H9 (cell line): Measurements from ENCODE around the gene PERCC1. TPM values are rescaled to one million over a fixed set of nuclear protein-coding genes. Genes with fewer than 3 reads are reported as not detected.

ENCODE experiments used
- DNase-seq: peaks from one replicate; pipeline ENCODE4 v3.0.0-alpha.2; 2017
- H2AFZ ChIP-seq: one replicate; pipeline ENCODE4 v1.6.1; 2013; ENCODE audit warnings: mild to moderate bottlenecking, low read length, control low read depth, moderate library complexity
- H2AK5ac ChIP-seq: 2 replicates; pipeline ENCODE4 v1.6.1; 2013; ENCODE audit warnings: low read length, control low read depth, mixed read lengths; ENCODE audit not compliant: insufficient read length
- H2BK120ac ChIP-seq: one replicate; pipeline ENCODE4 v1.6.1; 2013; ENCODE audit warnings: low read depth, mild to moderate bottlenecking, low read length, control low read depth, inconsistent platforms; ENCODE audit not compliant: poor library complexity, severe bottlenecking
- H2BK12ac ChIP-seq: 2 replicates; pipeline ENCODE4 v1.6.1; 2013; ENCODE audit warnings: low read length, control low read depth, mixed read lengths, low read depth; ENCODE audit not compliant: insufficient read length
- H2BK15ac ChIP-seq: 2 replicates; pipeline ENCODE4 v1.6.1; 2013; ENCODE audit warnings: low read depth, low read length, control low read depth
- H2BK20ac ChIP-seq: one replicate; pipeline ENCODE4 v1.6.1; 2013; ENCODE audit warnings: low read depth, mild to moderate bottlenecking, low read length, control low read depth, inconsistent platforms; ENCODE audit not compliant: poor library complexity, severe bottlenecking
- H2BK5ac ChIP-seq: 2 replicates; pipeline ENCODE4 v1.6.1; 2013; ENCODE audit warnings: low read length, control low read depth, mixed read lengths; ENCODE audit not compliant: insufficient read length
- H3K14ac ChIP-seq: 2 replicates; pipeline ENCODE4 v1.6.1; 2013; ENCODE audit warnings: low read length, control low read depth; ENCODE audit not compliant: insufficient read depth
- H3K18ac ChIP-seq: 2 replicates; pipeline ENCODE4 v1.6.1; 2013; ENCODE audit warnings: low read depth, mild to moderate bottlenecking, mixed read lengths, low read length, control low read depth; ENCODE audit not compliant: insufficient read length
- H3K23ac ChIP-seq: 2 replicates; pipeline ENCODE4 v1.6.1; 2013; ENCODE audit warnings: low read length, control low read depth, mixed read lengths, low read depth; ENCODE audit not compliant: insufficient read length
- H3K23me2 ChIP-seq: 2 replicates; pipeline ENCODE4 v1.6.1; 2013; ENCODE audit warnings: low read depth, mild to moderate bottlenecking, mixed read lengths, low read length, control low read depth; ENCODE audit not compliant: insufficient read length, poor library complexity, severe bottlenecking
- H3K27ac ChIP-seq: 2 replicates; pipeline ENCODE4 v1.5.1; 2013; ENCODE audit warnings: low read length, control low read depth, mixed read lengths, low read depth; ENCODE audit not compliant: insufficient read length
- H3K27me3 ChIP-seq: 2 replicates; pipeline ENCODE4 v1.6.1; 2013; ENCODE audit warnings: low read length, control low read depth, inconsistent platforms; ENCODE audit not compliant: insufficient read depth
- H3K4ac ChIP-seq: 2 replicates; pipeline ENCODE4 v1.6.1; 2013; ENCODE audit warnings: low read depth, mild to moderate bottlenecking, control low read depth, inconsistent platforms, low read length, moderate library complexity
- H3K4me1 ChIP-seq: 2 replicates; pipeline ENCODE4 v1.6.1; 2013; ENCODE audit warnings: low read length, control low read depth, inconsistent platforms; ENCODE audit not compliant: insufficient read depth
- H3K4me2 ChIP-seq: 2 replicates; pipeline ENCODE4 v1.6.1; 2013; ENCODE audit warnings: low read length, control low read depth, mixed read lengths; ENCODE audit not compliant: insufficient read length, insufficient read depth
- H3K56ac ChIP-seq: 2 replicates; pipeline ENCODE4 v1.6.1; 2013; ENCODE audit warnings: low read depth, mild to moderate bottlenecking, mixed read lengths, low read length, control low read depth; ENCODE audit not compliant: insufficient read length
- H3K79me1 ChIP-seq: 2 replicates; pipeline ENCODE4 v1.6.1; 2013; ENCODE audit warnings: low read depth, mild to moderate bottlenecking, moderate library complexity, low read length, control low read depth, inconsistent platforms; ENCODE audit not compliant: insufficient read depth, poor library complexity, severe bottlenecking
- H3K79me2 ChIP-seq: 2 replicates; pipeline ENCODE4 v1.6.1; 2013; ENCODE audit warnings: low read length, control low read depth, inconsistent platforms; ENCODE audit not compliant: insufficient read depth
- H3K9ac ChIP-seq: 2 replicates; pipeline ENCODE4 v1.6.1; 2013; ENCODE audit warnings: low read length, control low read depth, mixed read lengths; ENCODE audit not compliant: insufficient read length; ENCODE audit errors: extremely low read depth
- H3K9me3 ChIP-seq: one replicate; pipeline ENCODE4 v1.6.1; 2013; ENCODE audit warnings: low read depth, low read length, inconsistent platforms; ENCODE audit not compliant: control insufficient read depth
- H3T11ph ChIP-seq: one replicate; pipeline ENCODE4 v1.6.1; 2013; ENCODE audit warnings: mild to moderate bottlenecking, low read length, control low read depth, inconsistent platforms
- H4K20me1 ChIP-seq: one replicate; pipeline ENCODE4 v1.6.1; 2013; ENCODE audit not compliant: control insufficient read depth, insufficient read length, insufficient read depth
- H4K5ac ChIP-seq: 2 replicates; pipeline ENCODE4 v1.6.1; 2013; ENCODE audit warnings: low read depth, mild to moderate bottlenecking, mixed read lengths, low read length, control low read depth; ENCODE audit not compliant: insufficient read length
- H4K8ac ChIP-seq: replicated peaks from 2 replicates; pipeline ENCODE4 v1.6.1; 2013; ENCODE audit warnings: low read length, control low read depth, mixed read lengths, low read depth; ENCODE audit not compliant: insufficient read length
- H4K91ac ChIP-seq: 2 replicates; pipeline ENCODE4 v1.6.1; 2013; ENCODE audit warnings: low read depth, mild to moderate bottlenecking, moderate library complexity, mixed read lengths, low read length, control low read depth; ENCODE audit not compliant: insufficient read length
- H3K27ac Mint-ChIP-seq, 3 experiments: 2 replicates in 2 of 3; 3 replicates in 1 of 3; pipeline ENCODE4 v1.8.0; 2020 to 2021; ENCODE audit warnings: mixed read lengths in 3 of 3, mild to moderate bottlenecking in 1 of 3, moderate library complexity in 1 of 3
- H3K27me3 Mint-ChIP-seq: 2 replicates; pipeline ENCODE4 v1.8.0; 2021; ENCODE audit warnings: low read depth, mild to moderate bottlenecking, moderate library complexity, mixed read lengths
- H3K36me3 Mint-ChIP-seq, 3 experiments: 2 replicates in 2 of 3; 3 replicates in 1 of 3; pipeline ENCODE4 v1.8.0; 2020 to 2021; ENCODE audit warnings: low read depth in 3 of 3, mixed read lengths in 3 of 3; ENCODE audit not compliant: insufficient read depth in 1 of 3
- H3K4me1 Mint-ChIP-seq, 2 experiments: 2 replicates each; pipeline ENCODE4 v1.8.0; 2020; ENCODE audit warnings: mixed read lengths in 2 of 2
- H3K4me3 Mint-ChIP-seq, 2 experiments: 2 replicates in 1 of 2; 3 replicates in 1 of 2; pipeline ENCODE4 v1.8.0; 2020 to 2021; ENCODE audit warnings: mild to moderate bottlenecking in 2 of 2, mixed read lengths in 2 of 2, moderate library complexity in 1 of 2
- H3K9me3 Mint-ChIP-seq, 2 experiments: 2 replicates in 1 of 2; 3 replicates in 1 of 2; pipeline ENCODE4 v1.8.0; 2020; ENCODE audit warnings: mild to moderate bottlenecking in 2 of 2, mixed read lengths in 2 of 2, moderate library complexity in 1 of 2
- CTCF ChIP-seq: fragments of 200-600 bp; sonication (generic); conservative IDR thresholded peaks from 3 replicates; pipeline ENCODE4 v1.8.0; 2021; ENCODE audit warnings: antibody characterized with exemption, mild to moderate bottlenecking
- WGBS: extraction: QIAGEN DNeasy Blood & Tissue Kit; methylation state at CpG from one replicate; pipeline ENCODE4 v1.1.7; 2013; ENCODE audit warnings: missing lambda C conversion rate, low lambda C conversion rate, mixed read lengths; ENCODE audit not compliant: insufficient read length; ENCODE audit errors: extremely low coverage; 5-methylcytosine and 5-hydroxymethylcytosine counted together
- total RNA-seq: library from RNA; stranded (reverse); gene quantifications from 2 replicates; pipeline ENCODE4 v1.2.1, GENCODE V29; 2021

The PERCC1 gene
- total RNA-seq, 1 experiment from 2014 or later, result not detected

- Histone ChIP-seq H2BK120ac (no peak overlapping the region), H3K23ac (no peak overlapping the region), H3K14ac (no peak overlapping the region; the same call in 1 of the 2 replicates), H3T11ph (no peak overlapping the region), H2AFZ (no peak overlapping the region), H4K5ac (no peak overlapping the region), H3K23me2 (no peaks in the 10 kb centered on the region), H3K27me3 (no peaks in the 10 kb centered on the region), H2AK5ac (no peak overlapping the region), H3K4me1 (no peaks in the 10 kb centered on the region), H2BK15ac (no peak overlapping the region; the same call in 1 of the 2 replicates), H2BK5ac (no peak overlapping the region), H3K4ac (no peak overlapping the region), H3K79me2 (no peaks in the 10 kb centered on the region), H3K79me1 (no peaks in the 10 kb centered on the region), H4K91ac (no peak overlapping the region), H3K56ac (no peak overlapping the region), H2BK20ac (no peak overlapping the region), H3K27ac (no peak overlapping the region), H3K18ac (no peak overlapping the region), H4K8ac (no peak overlapping the region), H3K9ac (no peak overlapping the region), H3K4me2 (no peak overlapping the region), H4K20me1 (no peaks in the 10 kb centered on the region), H3K9me3 (no peaks in the 10 kb centered on the region), H2BK12ac (no peak overlapping the region)
- TF ChIP-seq CTCF, result no peak
- Mint-ChIP-seq H3K27ac (no peak overlapping the region; a peak in 1 of 7 replicates), H3K9me3 (no peaks in the 10 kb centered on the region), H3K4me3 (no peak overlapping the region), H3K36me3 (no peaks in the 10 kb centered on the region), H3K4me1 (no peaks in the 10 kb centered on the region; a peak in 1 of 4 replicates), H3K27me3 (no peaks in the 10 kb centered on the region; the same call in 1 of the 2 replicates)
- DNase-seq, result no peak
- no CpG with 5 or more reads among the region's 63 CpGs for WGBS
These were observed 1.7 kb downstream of the PERCC1 start for GRCh38 chr16:1432388-1433262.
